SK-N-DZ (cell line): Measurements from ENCODE around the gene BAAT. TPM values are rescaled to one million over a fixed set of nuclear protein-coding genes. Genes with fewer than 3 reads are reported as not detected.
"Not testable (repeated sequence)": the region's sequence is repeated elsewhere in the genome, so short reads cannot be mapped to it uniquely, and the experiment has no call there.

ENCODE experiments used
- DNase-seq: peaks from one replicate; pipeline ENCODE4 v3.0.0-alpha.2; 2015; ENCODE audit warnings: low spot score
- polyA plus RNA-seq, 2 experiments: library from polyadenylated mRNA; depleted of rRNA; stranded (reverse); fragments of >200 nt; gene quantifications; 2 replicates each; pipeline ENCODE4 v1.2.3, GENCODE V29; 2014

BAAT gene
- 0.03 and 0.15 TPM in 2 replicates for polyA plus RNA-seq (2014; cell fraction: cytosol; rRNA removed)
- 0.51 and 0.70 TPM in 2 replicates for polyA plus RNA-seq (2014; cell fraction: nucleus; rRNA removed)

DNA sequence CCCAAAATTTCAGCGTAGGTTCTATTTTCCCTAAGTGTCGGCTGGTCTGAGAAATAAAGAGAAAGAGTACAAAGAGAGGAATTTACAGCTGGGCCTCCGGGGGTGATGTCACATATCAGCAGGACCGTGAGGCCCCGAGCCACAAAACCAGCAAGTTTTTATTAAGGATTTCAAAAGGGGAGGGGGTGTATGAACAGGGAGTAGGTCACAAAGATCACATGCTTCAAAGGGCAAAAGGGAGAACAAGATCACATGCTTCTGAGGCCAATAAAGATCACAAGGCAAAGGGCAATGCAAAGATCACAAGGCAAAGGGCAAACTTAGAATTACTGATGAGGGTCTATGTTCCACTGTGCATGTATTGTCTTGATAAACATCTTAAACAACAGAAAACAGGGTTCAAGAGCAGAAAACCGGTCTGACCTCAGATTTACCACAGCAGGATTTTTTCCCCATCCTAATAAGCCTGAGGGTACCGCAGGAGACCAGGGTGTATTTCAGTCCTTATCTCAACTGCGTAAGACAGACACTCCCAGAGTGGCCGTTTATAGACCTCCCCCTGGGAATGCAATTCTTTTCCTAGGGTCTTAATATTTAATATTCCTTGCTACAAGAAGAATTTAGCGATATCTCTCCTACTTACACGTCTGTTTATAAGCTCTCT, at the start of gene BAAT:
Gene BAAT (minus strand): TSS at position 134 of the 664 bp plus-strand sequence. CDS start 13,602 bp downstream, outside the sequence.
- not testable (repeated sequence) for DNase-seq

GRCh38 chr9:101433229-101433628, 48.4 kb upstream of the BAAT start:
- DNase-seq = no peak

DNA sequence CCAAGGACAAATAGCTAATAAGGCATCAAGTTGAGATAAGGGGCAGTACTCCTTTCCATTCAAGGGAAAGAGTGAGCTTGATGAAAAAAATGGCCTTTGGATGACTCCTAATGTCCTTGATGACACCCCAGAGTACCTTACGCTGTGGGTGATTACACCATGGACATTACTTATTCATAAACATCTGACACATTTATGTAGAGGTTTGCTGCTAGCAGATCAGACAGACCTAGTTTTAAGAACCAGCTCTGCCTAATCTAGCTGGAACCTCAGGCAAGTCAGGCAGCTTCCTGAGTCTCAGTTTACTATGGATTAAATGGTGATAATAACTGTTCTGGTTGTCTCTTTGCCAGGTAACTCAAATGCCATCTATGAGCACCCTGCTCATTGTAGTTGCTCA, 47.9 kb upstream of the BAAT start:
- DNase-seq = no peak

DNA sequence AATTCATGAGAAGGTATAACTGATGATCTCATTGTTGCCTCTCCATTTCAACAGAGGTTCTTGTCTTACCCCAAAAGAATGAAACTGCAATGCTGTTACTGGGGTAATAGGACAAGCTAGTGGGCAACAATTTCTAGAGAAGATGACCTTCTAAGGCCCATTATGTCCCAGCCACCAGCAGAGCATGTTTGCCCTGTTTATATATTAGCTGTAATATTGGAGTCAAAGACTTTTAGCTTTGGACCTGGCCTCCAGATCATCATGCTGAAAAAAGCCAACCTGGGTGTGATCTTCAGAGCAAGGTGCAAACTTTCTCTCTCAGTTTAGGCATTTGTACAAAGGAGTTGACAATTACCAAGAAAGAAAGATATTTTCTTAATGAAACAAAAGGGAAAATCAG, 47.4 kb upstream of the BAAT start:
- no peak for DNase-seq

GRCh38 chr9:101429736-101430135, 44.9 kb upstream of the BAAT start:
- no peak for DNase-seq

DNA sequence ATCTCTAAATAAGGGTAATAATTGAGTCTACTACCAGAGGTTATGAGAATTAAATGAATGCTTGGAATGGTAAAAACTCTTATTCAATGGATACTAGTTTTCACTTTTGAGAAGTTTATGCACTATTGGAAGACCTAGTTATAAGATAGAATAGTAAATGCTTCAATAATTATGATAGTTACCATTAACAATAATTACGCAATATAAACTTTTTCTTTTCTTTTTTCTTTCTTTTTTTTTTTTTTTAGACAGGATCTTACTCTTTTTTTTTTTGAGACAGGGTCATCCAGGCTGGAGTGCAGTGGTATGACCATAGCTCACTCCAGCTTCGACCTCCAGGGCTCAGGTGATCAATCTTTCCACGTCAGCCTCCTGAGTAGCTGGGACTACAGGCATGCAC, 44.1 kb upstream of the BAAT start:
- no peak for DNase-seq

DNA sequence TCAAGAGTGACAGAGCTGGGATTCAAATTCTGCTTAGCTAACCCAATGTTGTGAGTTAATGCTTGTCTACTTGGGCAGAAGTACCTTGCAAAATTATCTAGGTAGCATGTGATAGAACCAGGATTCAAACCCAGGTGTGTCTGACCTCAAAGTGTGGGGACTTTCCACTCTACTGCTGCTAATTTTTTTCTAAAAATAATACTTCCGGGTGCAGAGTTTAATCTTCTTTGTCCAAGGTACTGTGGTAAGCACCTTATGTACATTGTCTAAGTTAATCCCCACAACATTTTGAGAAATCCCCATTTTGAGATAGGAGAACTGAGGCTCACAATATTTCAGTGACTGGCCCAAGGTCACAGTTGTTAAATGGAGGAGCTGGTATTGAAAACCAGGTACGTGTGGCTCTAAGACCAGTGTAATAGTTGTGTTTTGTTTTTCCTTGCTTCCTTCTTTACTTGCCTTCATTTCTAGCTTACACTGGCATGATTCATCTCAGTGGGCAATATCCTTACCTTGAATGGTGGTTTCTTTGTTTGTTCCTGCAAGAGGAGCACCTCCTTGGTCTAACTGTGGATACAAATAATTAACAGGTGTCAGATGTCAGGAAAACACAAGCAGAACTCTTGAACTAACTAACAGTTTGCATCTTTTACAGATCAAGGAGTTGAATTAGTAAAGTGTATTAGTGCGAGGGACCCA, 43.3 kb upstream of the BAAT start:
- DNase-seq = no peak

DNA sequence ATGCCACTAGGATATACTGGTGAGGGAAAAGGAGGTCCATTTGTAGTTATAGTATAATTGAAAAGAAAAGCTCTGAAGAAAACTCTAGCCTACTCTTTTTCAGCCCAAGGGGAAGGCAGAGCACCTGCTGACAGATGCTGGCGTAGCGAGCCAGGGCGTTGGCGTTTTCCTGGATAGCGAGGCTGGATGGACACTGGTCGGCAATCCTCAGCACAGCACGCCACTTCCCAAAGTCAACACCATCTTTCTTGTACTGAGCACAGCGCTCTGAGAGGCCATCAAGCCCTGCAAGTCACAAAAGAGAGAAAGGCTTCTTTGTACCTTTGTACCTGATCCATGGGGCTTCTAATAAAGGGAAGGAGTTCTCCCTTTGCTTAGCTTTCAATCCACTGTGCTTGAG, 42.6 kb upstream of the BAAT start:
- no peak for DNase-seq

DNA sequence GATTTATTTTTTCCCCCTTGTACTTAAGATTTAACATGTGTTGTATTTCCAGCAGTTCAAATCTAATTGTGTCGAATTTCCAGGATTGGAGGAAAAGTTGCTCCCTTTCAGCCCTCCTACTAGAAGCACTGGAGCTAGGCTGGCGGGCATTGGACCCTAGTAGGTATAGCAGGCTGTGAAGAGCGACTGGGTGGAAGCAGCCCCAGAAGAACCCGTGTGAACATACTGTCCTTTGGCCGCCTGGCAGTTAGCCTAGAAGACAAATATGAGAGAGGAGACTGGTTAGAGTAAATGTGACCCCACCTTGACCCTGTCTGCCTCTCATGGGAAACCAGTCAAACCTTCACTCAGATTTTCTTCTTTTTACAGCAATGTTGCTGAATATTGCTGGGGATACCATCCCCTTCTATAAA, 36.9 kb upstream of the BAAT start:
- DNase-seq = no peak

GRCh38 chr9:101419863-101420262, 35.1 kb upstream of the BAAT start:
- DNase-seq = no peak

DNA sequence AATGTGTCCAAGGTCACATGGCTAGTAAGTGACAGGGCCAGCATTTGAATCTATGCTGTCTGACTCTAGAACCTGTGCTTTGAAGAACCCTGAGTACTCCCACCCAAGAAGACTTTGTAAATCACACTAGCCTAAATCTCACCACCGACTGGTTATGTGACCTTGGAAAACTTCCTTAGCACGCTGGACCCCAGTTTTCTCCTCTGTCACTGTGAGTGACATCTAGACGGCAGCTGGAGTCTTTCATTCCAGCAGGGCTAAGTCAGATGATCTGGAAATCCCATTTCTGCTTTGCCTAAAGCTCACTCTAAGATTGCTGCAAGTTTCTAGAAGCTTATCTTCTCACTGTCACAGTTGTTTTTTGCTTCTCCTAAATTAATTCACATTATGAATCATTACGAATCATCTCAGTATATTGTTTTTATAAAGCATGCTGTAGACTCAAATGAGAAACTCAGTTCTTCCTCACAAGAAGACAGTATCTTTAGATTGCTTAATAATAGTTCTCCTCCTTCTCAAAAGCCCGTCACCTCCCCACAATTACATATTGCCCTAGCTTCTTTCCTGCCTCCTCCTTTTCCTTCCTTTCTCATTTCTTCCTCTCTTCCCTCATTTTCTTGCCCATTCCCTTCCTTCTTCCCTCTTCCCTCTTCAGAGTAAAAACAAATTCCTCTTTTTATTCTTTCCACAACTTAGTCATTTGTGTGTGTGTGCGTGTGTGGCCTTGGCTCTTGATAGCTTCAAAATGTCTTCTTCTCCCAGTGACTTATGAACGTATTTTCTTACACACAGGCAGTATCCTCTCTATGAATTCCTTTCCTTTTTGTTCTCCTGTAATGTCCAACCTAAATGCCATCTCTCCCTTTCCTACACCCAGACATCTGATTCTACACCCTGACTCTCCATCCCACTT, 34.0 kb upstream of the BAAT start:
- no peak for DNase-seq

DNA sequence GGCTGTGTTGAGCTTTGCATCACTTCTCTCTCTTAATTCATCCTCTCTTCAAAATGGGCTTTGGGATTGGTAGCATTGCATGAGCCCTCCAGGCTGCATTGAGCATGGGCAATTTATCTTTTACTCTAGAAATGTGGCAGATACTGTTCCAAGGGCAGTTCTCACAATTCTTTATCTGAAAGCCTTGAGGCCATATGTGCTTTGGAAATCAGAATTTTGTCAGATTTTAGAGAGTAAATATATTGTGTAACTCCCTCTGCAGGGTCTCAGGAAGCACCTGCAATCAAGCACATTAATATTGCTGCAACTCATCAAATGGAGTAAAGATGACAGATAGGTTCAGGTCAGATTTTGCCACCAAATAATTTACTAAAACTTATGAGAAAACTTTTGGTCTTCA, 33.2 kb upstream of the BAAT start:
- no peak for DNase-seq

DNA sequence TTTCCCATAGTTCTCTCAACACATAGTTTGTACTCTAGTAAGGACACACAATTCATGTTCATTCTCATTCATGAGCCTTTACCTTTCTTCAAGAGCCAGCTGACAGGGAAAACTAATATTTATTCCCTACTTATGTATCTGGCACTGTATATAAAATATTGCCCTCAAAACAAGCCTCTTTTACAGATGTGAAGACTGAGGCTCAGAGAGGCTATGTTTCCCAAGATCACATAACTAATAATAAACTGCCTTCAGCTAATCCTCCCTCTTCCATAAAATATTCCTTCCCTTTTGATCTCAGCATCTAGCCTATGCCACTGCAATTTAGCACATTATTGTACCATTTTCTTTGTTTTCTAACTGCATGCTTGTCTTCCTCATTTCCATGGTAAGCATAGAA, 32.6 kb upstream of the BAAT start:
- DNase-seq = no peak

GRCh38 chr9:101415578-101415977, 30.8 kb upstream of the BAAT start:
- no peak for DNase-seq

- no peak for DNase-seq
These were observed 30.0 kb upstream of the BAAT start for GRCh38 chr9:101414839-101415238.

DNA sequence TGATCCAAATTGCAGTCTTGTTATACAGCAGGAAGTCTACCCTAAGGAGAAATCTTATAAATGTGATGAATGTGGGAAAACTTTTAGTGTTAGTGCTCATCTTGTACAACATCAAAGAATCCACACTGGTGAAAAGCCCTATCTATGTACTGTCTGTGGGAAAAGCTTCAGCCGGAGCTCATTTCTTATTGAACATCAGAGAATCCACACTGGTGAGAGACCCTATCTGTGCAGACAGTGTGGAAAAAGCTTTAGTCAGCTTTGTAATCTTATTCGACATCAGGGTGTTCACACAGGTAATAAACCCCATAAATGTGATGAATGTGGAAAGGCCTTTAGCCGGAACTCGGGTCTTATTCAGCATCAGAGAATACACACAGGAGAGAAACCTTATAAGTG, 24.3 kb upstream of the BAAT start:
- no peak for DNase-seq

GRCh38 chr9:101408374-101409078, 23.7 kb upstream of the BAAT start:
- no peak for DNase-seq

GRCh38 chr9:101403516-101404285, 18.9 kb upstream of the BAAT start:
- no peak for DNase-seq

- no peak for DNase-seq
These were observed 15.3 kb upstream of the BAAT start for GRCh38 chr9:101400120-101400519.

DNA sequence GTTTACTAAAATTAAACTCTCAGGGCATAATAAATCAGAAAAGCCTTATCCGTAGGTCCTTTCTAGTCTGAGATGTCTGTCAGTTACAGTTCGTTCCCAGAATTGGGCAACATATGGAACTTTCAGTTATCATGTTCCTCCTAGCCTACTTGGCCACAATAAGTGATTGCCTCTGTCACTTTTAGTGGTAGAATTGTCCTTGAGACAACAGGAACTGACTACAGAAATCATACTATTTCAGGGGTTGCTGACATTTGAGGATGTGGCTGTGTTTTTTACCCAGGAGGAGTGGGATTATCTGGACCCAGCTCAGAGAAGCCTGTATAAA, 14.8 kb upstream of the BAAT start:
- no peak for DNase-seq
